Inferior parietal cortex (tissue), 1 donor: ENCODE data around the gene SPATA46.
"Not testable (repeated sequence)": the region's sequence is repeated elsewhere in the genome, so short reads cannot be mapped to it uniquely, and the experiment has no call there.

Source experiments
- DNase-seq: peaks from one replicate; pipeline ENCODE4 v3.0.0-alpha.2; 2016; ENCODE audit errors: extremely low spot score

The SPATA46 gene

GRCh38 chr1:162376691-162377090 is at the start of gene SPATA46:
SPATA46 (minus strand) TSS chr1:162376854; CDS start chr1:162376790, 64 bp downstream.
- no peak for DNase-seq

GRCh38 chr1:162422662-162423375 is 46.2 kb upstream of the SPATA46 start:
- DNase-seq, result peak; percentile 11

- no peak for DNase-seq
Observed at GRCh38 chr1:162421258-162422164, 44.9 kb upstream of the SPATA46 start.

GRCh38 chr1:162420120-162420519 is 43.5 kb upstream of the SPATA46 start:
- DNase-seq, result no peak

DNA sequence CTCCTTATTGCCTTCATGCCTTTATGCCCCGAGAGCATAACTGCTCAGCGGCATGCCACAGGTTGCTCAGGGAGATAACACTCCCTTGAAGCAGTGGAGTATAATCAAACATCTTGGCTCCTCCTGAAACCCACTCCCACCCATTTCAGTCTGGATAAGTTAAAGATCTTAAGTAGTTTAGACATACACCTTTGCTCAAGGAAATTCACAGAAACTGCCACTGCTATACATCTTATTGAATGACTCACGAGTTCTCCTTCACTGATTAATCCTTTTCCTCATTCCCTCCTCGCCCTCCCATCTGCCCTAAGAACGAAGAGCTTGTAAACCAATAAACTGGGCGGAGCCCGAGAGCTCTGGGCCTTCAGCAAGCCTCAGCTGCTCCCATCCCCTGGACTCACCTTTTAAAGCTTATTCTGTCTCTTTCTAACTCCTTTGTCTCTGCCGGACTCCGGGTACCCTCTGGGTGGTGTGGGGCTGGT is 42.8 kb upstream of the SPATA46 start:
- DNase-seq, result not testable (repeated sequence)

DNA sequence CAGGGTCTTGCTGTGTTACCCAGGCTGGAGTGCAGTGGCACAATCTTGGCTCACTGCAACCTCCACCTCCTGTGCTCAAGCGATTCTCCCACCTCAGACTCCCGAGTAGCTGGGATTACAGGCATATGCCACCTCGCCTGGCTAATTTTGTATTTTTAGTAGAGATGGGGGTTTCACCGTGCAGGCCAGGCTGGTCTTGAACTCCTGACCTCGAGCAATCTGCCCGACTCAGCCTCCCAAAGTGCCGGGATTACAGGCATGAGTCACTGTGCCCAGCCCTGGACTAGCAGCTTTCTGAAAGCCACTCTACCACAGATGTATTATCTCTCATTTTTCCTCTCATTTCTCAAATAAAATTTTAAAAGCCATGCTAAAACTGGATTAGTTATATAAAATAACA is 41.9 kb upstream of the SPATA46 start:
- not testable (repeated sequence) for DNase-seq

DNA sequence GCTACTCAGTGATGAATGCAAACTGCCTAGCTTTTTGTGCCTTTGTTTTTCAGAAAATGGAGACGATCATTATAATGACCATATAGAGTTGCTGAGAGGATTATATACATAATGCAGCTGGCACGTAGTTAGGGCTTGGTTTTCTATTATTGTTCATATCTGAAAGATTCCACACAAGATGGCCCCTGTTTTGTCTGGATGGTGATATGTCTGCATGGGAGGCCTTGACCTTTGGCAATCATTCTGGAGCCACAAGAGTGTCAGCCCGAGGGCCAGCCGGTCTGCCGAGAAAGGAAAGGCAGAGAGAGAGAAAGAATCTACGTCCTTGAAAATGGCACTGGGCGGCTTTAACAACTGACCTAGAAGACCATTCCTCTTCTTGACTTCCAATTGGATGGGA is 41.0 kb upstream of the SPATA46 start:
- no peak for DNase-seq

- DNase-seq, result no peak
Observed at GRCh38 chr1:162416909-162417308, 40.3 kb upstream of the SPATA46 start.

DNA sequence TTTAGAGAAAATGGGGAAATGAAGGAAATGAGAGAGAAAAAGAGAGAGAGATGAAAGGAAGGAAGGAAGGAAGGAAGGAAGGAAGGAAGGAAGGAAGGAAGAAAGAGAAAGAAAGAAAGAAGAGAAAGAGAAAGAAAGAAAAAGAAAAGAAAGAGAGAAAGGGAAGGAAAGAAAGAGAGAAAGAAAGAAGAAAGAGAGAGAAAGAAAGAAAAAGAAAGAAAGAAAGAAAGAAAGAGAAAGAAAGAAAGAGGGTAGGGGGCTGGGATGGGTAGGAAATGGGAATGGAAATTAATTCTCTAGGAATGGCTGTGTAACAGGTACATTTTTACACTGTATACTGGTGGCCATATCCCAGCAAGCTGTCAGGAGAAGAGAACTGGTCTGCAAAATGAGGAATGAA is 39.6 kb upstream of the SPATA46 start:
- no peak for DNase-seq

GRCh38 chr1:162412002-162412401 is 35.3 kb upstream of the SPATA46 start, which contains the start of gene SH2D1B:
SH2D1B (minus strand) TSS chr1:162412136; CDS start chr1:162412016, 120 bp downstream.
- no peak for DNase-seq

- DNase-seq, result no peak
Observed at GRCh38 chr1:162407539-162407938, 30.9 kb upstream of the SPATA46 start.

DNA sequence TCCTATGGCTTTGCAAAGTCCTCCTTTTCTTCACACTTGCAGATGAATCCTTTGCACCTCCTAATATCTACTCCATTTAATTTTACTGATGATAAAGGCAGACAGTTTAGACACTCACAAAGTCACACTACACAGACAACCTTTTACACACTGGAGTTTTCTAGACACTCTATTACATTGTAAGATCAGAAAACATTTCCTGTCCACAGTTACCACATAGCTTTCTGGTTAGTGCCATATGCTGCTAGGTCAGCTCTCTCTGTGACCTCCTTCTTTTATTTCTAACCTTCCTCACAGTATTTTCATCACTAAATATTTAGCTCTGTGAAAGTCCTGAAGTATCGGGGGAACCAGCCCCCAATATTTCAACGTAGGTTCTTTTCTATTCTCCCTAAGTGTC is 30.2 kb upstream of the SPATA46 start:
- no peak for DNase-seq

DNA sequence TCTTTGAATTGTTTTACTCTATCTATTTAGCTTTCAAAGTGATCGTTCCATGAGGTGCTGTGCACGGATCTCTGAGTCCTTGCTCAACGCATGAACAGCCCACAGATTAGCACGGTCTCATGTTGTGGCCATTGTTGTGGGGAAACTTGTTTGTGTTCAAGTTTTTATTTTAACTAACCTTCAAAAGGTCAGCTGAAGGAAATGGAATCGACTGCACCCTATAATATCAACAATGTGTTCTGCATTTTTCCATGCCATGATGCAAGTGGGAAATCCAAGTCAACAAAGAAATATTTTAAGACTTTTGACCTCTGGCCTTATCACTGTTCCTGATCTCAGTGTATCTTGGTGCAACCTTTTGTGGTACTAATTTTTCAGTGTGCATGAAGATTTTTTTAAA is 29.1 kb upstream of the SPATA46 start:
- DNase-seq, result no peak

DNA sequence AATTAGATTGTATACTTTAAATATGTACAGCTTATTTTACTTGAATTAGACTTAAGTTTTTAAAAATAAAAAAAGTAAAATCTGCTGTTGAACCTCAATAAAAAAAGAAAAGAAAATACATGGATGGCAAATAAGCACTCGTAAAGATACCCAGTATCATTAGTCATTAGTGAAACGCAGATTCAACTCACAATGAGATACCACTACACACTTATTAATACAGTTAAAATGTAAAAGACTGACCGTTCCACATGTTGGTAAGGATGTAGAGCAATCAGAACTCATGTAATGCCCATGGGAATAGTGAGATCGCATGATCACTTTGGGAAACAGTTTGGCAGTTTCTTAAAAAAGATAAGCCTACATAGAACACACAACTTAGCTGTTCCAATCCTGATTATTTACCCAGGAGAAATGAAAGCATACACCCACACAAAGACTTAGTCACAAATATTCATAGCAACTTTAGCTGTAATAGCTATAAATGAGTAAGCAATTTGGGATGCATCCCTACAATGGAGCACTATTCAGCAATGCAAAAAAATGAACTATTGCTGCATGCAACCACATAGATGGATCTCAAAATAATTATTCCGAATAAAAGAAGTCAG is 28.0 kb upstream of the SPATA46 start:
- no peak for DNase-seq

- no peak for DNase-seq
Observed at GRCh38 chr1:162400790-162401355, 24.2 kb upstream of the SPATA46 start.

DNA sequence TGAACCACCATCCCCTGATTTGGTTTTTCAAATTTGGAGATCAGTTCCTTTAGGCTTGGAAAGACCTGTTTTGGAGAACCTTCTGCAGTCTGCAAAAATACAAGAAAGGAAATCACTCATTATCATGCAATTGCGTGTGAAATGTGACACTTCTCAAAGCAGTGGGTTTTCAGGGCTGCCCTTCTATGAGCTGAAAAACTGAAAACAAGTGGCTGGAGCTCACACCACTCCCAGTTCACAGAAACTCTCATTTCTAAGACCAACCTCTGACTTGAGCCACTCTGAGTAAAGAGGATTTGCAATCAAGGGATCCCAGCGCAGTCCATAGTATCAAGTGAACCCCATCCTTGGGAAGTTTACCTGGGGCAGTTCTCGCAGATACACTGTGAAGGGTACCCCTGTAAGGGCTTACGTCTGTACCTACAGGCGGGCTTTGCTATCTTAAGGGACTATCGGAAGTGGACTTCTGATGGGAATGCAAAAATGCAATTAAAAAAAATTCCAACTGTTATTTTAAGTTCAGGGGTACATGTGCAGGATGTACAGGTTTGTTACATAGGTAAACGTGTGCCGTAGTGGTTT is 22.4 kb upstream of the SPATA46 start:
- no peak for DNase-seq

DNA sequence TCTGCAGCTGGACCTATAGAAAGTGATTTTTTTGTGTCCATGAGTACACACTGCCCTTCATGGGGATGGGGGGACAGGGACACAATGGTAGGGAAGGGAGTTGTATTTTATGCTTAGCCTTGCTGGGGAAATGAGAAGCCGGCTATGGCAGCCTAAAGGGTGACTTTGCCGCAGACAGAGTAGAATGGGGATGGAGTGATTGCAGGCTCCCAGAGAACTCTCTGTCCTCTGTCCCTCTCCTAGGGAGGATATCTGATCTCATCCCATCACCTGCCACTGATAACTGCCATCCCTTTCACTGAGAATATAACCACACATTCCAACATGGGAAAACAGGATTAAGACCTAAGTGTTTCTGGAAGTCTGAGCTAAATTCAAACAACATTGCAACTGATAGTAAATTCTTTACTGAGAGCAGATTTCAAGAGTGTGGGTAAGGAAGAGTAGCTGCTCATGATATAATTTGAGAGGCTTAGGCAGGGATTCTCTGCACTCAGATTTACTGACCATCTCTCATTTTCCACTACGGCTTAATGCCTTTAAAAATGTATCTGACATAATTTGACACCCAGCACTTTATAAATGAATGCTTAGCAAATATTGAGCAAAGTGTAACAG is 21.4 kb upstream of the SPATA46 start:
- no peak for DNase-seq

GRCh38 chr1:162397039-162397448 is 20.4 kb upstream of the SPATA46 start:
- no peak for DNase-seq

- DNase-seq, result no peak
Observed at GRCh38 chr1:162396201-162396906, 19.7 kb upstream of the SPATA46 start.

GRCh38 chr1:162391790-162392563 is 15.3 kb upstream of the SPATA46 start:
- peak; percentile 54 for DNase-seq
